ENCODE results near the gene MAGI2. TPM values are rescaled to one million over a fixed set of nuclear protein-coding genes. Genes with fewer than 3 reads are reported as not detected.
A peak's percentile ranks its signal among the peaks of the same experiment; 100 is the strongest.

The MAGI2 gene
- total RNA-seq, 1 donor = 18.8 TPM

GRCh38 chr7:78129865-78130264 lies 1323.6 kb downstream of the MAGI2 start:
- H3K27ac ChIP-seq (ENCODE audit: low read depth, low read length) = no peak overlapping the region
- no peaks in the 10 kb centered on the region for H4K20me1 ChIP-seq (ENCODE audit: insufficient read depth, low read length)
- TF ChIP-seq CTCF (IDR thresholded peaks at IDR 0.05; ENCODE audit: extremely low read depth, low read depth, low read length) = no peak
- DNase-seq (ENCODE audit: insufficient read length, low spot score, missing footprints) = no peak
- H3K79me2 ChIP-seq (ENCODE audit: insufficient read depth, low read length) = no peaks in the 10 kb centered on the region
- peaks cover 2% of the 10 kb centered on the region for H3K4me1 ChIP-seq (ENCODE audit: insufficient read depth, low read length)
- H3K27me3 ChIP-seq (ENCODE audit: insufficient read depth, low read length) = no peaks in the 10 kb centered on the region
- H3K4me2 ChIP-seq (ENCODE audit: insufficient read depth, low read length) = no peak overlapping the region
- no peaks in the 10 kb centered on the region for H3K9me3 ChIP-seq (ENCODE audit: low read depth, low read length)
- H3K4me3 ChIP-seq (ENCODE audit: insufficient read depth, low read length) = no peak overlapping the region
- no peaks in the 10 kb centered on the region for H3K36me3 ChIP-seq (ENCODE audit: insufficient read depth, low read length)
- H2AFZ ChIP-seq (ENCODE audit: low read length) = no peak overlapping the region

- Histone ChIP-seq H3K36me3 (ENCODE audit: insufficient read depth, low read length) (no peaks in the 10 kb centered on the region), H3K4me2 (ENCODE audit: insufficient read depth, low read length) (no peak overlapping the region), H3K79me2 (ENCODE audit: insufficient read depth, low read length) (no peaks in the 10 kb centered on the region), H2AFZ (ENCODE audit: low read length) (no peak overlapping the region), H3K4me3 (ENCODE audit: insufficient read depth, low read length) (no peak overlapping the region), H3K27ac (ENCODE audit: low read depth, low read length) (no peak overlapping the region), H3K4me1 (ENCODE audit: insufficient read depth, low read length) (no peaks in the 10 kb centered on the region), H4K20me1 (ENCODE audit: insufficient read depth, low read length) (no peaks in the 10 kb centered on the region), H3K9me3 (ENCODE audit: low read depth, low read length) (no peaks in the 10 kb centered on the region), H3K27me3 (ENCODE audit: insufficient read depth, low read length) (no peaks in the 10 kb centered on the region)
- no peak for TF ChIP-seq CTCF (IDR thresholded peaks at IDR 0.05; ENCODE audit: extremely low read depth, low read depth, low read length)
- no peak for DNase-seq (ENCODE audit: insufficient read length, low spot score, missing footprints)
These were observed 1326.5 kb downstream of the MAGI2 start for GRCh38 chr7:78127009-78127408.

GRCh38 chr7:78125884-78126283 lies 1327.6 kb downstream of the MAGI2 start:
- Histone ChIP-seq H3K4me3 (ENCODE audit: insufficient read depth, low read length) (no peak overlapping the region), H4K20me1 (ENCODE audit: insufficient read depth, low read length) (no peaks in the 10 kb centered on the region), H3K79me2 (ENCODE audit: insufficient read depth, low read length) (no peaks in the 10 kb centered on the region), H2AFZ (ENCODE audit: low read length) (no peak overlapping the region), H3K4me2 (ENCODE audit: insufficient read depth, low read length) (no peak overlapping the region), H3K27ac (ENCODE audit: low read depth, low read length) (no peak overlapping the region), H3K4me1 (ENCODE audit: insufficient read depth, low read length) (no peaks in the 10 kb centered on the region), H3K27me3 (ENCODE audit: insufficient read depth, low read length) (no peaks in the 10 kb centered on the region), H3K36me3 (ENCODE audit: insufficient read depth, low read length) (no peaks in the 10 kb centered on the region), H3K9me3 (ENCODE audit: low read depth, low read length) (no peaks in the 10 kb centered on the region)
- no peak for TF ChIP-seq CTCF (IDR thresholded peaks at IDR 0.05; ENCODE audit: extremely low read depth, low read depth, low read length)
- peak; percentile 80 for DNase-seq (ENCODE audit: insufficient read length, low spot score, missing footprints)

DNA sequence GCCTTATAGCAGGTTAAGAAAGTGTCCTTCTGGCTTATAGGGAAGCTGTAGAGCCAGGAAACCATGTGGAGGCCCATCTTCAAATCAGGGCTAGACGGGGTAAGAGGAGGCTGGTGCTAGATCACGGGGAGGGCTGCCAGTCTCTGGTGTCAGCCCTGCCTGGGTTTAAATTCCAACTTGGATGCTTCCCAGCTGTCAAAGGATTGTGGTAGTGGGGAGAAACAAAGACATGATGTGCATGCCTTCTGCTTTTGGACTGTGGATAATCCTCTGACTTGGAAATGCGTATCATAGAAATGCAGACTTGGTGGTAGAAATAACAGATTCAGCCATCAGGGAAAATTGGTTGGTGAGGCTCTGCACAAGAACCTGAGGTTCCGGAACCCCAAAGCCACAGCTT lies 1329.3 kb downstream of the MAGI2 start:
- no peaks in the 10 kb centered on the region for H3K36me3 ChIP-seq (ENCODE audit: insufficient read depth, low read length)
- TF ChIP-seq CTCF (IDR thresholded peaks at IDR 0.05; ENCODE audit: extremely low read depth, low read depth, low read length) = no peak
- no peaks in the 10 kb centered on the region for H4K20me1 ChIP-seq (ENCODE audit: insufficient read depth, low read length)
- no peak overlapping the region for H3K4me3 ChIP-seq (ENCODE audit: insufficient read depth, low read length)
- no peak overlapping the region for H2AFZ ChIP-seq (ENCODE audit: low read length)
- H3K4me2 ChIP-seq (ENCODE audit: insufficient read depth, low read length) = no peak overlapping the region
- no peak overlapping the region for H3K27ac ChIP-seq (ENCODE audit: low read depth, low read length)
- H3K4me1 ChIP-seq (ENCODE audit: insufficient read depth, low read length) = no peaks in the 10 kb centered on the region
- H3K9me3 ChIP-seq (ENCODE audit: low read depth, low read length) = no peaks in the 10 kb centered on the region
- H3K79me2 ChIP-seq (ENCODE audit: insufficient read depth, low read length) = no peaks in the 10 kb centered on the region
- DNase-seq (ENCODE audit: insufficient read length, low spot score, missing footprints) = no peak
- H3K27me3 ChIP-seq (ENCODE audit: insufficient read depth, low read length) = no peaks in the 10 kb centered on the region

All from osteoblast (primary cell).